Stimulated activated CD4-positive, alpha-beta T cell treated with anti-CD3 and anti-CD28 coated beads, Interleukin-12 subunit alpha, Interleukin-12 subunit beta, amount 100 ng/mL, for 4 hours (primary cell): ENCODE results near the gene MAP3K10.
A peak's percentile ranks its signal among the peaks of the same experiment; 100 is the strongest.

Experiments
- DNase-seq: peaks from one replicate; pipeline ENCODE4 v3.0.0-alpha.2; 2020

The MAP3K10 gene

GRCh38 chr19:40175820-40176219 lies 15.4 kb upstream of the MAP3K10 start:
- DNase-seq = no peak

GRCh38 chr19:40177286-40178070 lies 13.7 kb upstream of the MAP3K10 start:
- no peak for DNase-seq

- DNase-seq = no peak
Observed at GRCh38 chr19:40178756-40179155, 12.5 kb upstream of the MAP3K10 start.

- DNase-seq = no peak
Observed at GRCh38 chr19:40184273-40184672, 7.0 kb upstream of the MAP3K10 start.

GRCh38 chr19:40191836-40192646 lies 815 bp downstream of the MAP3K10 start:
- DNase-seq = peak; percentile 24

GRCh38 chr19:40192758-40193586 lies 1.7 kb downstream of the MAP3K10 start:
- no peak for DNase-seq

- no peak for DNase-seq
Observed at GRCh38 chr19:40193587-40193849, 2.3 kb downstream of the MAP3K10 start.

GRCh38 chr19:40198272-40198990 lies 7.2 kb downstream of the MAP3K10 start:
- DNase-seq = no peak

GRCh38 chr19:40200341-40201099 lies 9.3 kb downstream of the MAP3K10 start:
- DNase-seq = no peak

- DNase-seq = no peak
Observed at GRCh38 chr19:40204381-40204780, 13.2 kb downstream of the MAP3K10 start.

- DNase-seq = no peak
Observed at GRCh38 chr19:40205760-40206159, 14.5 kb downstream of the MAP3K10 start.

GRCh38 chr19:40208602-40209001 lies 17.4 kb downstream of the MAP3K10 start:
- no peak for DNase-seq

GRCh38 chr19:40210889-40211288 lies 19.7 kb downstream of the MAP3K10 start:
- no peak for DNase-seq

GRCh38 chr19:40213251-40213829 lies 22.1 kb downstream of the MAP3K10 start:
- DNase-seq = no peak

GRCh38 chr19:40213882-40214570 lies 22.8 kb downstream of the MAP3K10 start:
- DNase-seq = no peak

GRCh38 chr19:40214936-40215335 lies 23.7 kb downstream of the MAP3K10 start:
- no peak for DNase-seq

- DNase-seq = no peak
Observed at GRCh38 chr19:40216013-40216776, 25.0 kb downstream of the MAP3K10 start.

GRCh38 chr19:40216777-40217026 lies 25.5 kb downstream of the MAP3K10 start:
- DNase-seq = no peak

GRCh38 chr19:40217027-40217810 lies 26.0 kb downstream of the MAP3K10 start:
- no peak for DNase-seq
